Stimulated activated CD8-positive, alpha-beta memory T cell treated with anti-CD3 and anti-CD28 coated beads, Interleukin-7, amount 100 ng/mL, for 48 hours (primary cell): ENCODE measurements around the gene LDLRAD3.
A peak's percentile ranks its signal among the peaks of the same experiment; 100 is the strongest.
"Not testable (repeated sequence)": the region's sequence is repeated elsewhere in the genome, so short reads cannot be mapped to it uniquely, and the experiment has no call there.

Experiments
- DNase-seq, 2 donors: peaks; one replicate each; pipeline ENCODE4 v3.0.0-alpha.2; 2020; ENCODE audit warnings: low read depth in 1 of 2; ENCODE audit errors: extremely low read depth in 1 of 2

The LDLRAD3 gene

GRCh38 chr11:35943713-35944502, at the start of gene LDLRAD3:
LDLRAD3 (plus strand) TSS chr11:35944062; CDS start chr11:35944099, 37 bp downstream.
- peak in 1 of 2 donors; percentile 14 for DNase-seq

- DNase-seq = no peak
Measured at GRCh38 chr11:35897019-35897418, 46.8 kb upstream of the LDLRAD3 start.

- no peak for DNase-seq
Measured at GRCh38 chr11:35902961-35903360, 40.9 kb upstream of the LDLRAD3 start.

GRCh38 chr11:35905646-35906276, 38.1 kb upstream of the LDLRAD3 start:
- no peak for DNase-seq

- DNase-seq = no peak
Measured at GRCh38 chr11:35906277-35906661, 37.6 kb upstream of the LDLRAD3 start.

GRCh38 chr11:35906681-35907080, 37.2 kb upstream of the LDLRAD3 start:
- no peak for DNase-seq

GRCh38 chr11:35907648-35908431, 36.0 kb upstream of the LDLRAD3 start:
- DNase-seq = no peak

GRCh38 chr11:35908432-35908771, 35.5 kb upstream of the LDLRAD3 start:
- not testable (repeated sequence) for DNase-seq

GRCh38 chr11:35909511-35910265, 34.2 kb upstream of the LDLRAD3 start:
- no peak for DNase-seq

- no peak for DNase-seq
Measured at GRCh38 chr11:35911013-35911412, 32.8 kb upstream of the LDLRAD3 start.

- DNase-seq = no peak
Measured at GRCh38 chr11:35911616-35912165, 32.2 kb upstream of the LDLRAD3 start.

GRCh38 chr11:35912436-35912835, 31.4 kb upstream of the LDLRAD3 start:
- not testable (repeated sequence) for DNase-seq

- DNase-seq = no peak
Measured at GRCh38 chr11:35912883-35913624, 30.8 kb upstream of the LDLRAD3 start.

- DNase-seq = no peak
Measured at GRCh38 chr11:35914816-35915215, 29.0 kb upstream of the LDLRAD3 start.

- no peak for DNase-seq
Measured at GRCh38 chr11:35916270-35916669, 27.6 kb upstream of the LDLRAD3 start.

GRCh38 chr11:35917676-35918075, 26.2 kb upstream of the LDLRAD3 start:
- DNase-seq = no peak

- no peak for DNase-seq
Measured at GRCh38 chr11:35918716-35919115, 25.1 kb upstream of the LDLRAD3 start.

GRCh38 chr11:35919244-35919643, 24.6 kb upstream of the LDLRAD3 start:
- DNase-seq = no peak

GRCh38 chr11:35923452-35923851, 20.4 kb upstream of the LDLRAD3 start:
- DNase-seq = no peak

GRCh38 chr11:35924811-35925210, 19.1 kb upstream of the LDLRAD3 start:
- no peak for DNase-seq
